ENCODE results near the gene AQP1.

GRCh38 chr7:30974605-30975255 lies 63.1 kb downstream of the AQP1 start:
- TF ChIP-seq CTCF (IDR thresholded peaks at IDR 0.05; ENCODE audit: borderline replicate concordance, extremely low read depth, low read length, poor library complexity, severe bottlenecking) (peak; percentile 56), EZH2 (IDR thresholded peaks at IDR 0.05; ENCODE audit: borderline replicate concordance, low read depth, low read length, severe bottlenecking) (no peak)

All from DND-41 (cell line).